NCI-H2081 (cell line): ENCODE results near the gene IER3.
A peak's percentile ranks its signal among the peaks of the same experiment; 100 is the strongest.
"Not testable (repeated sequence)": the region's sequence is repeated elsewhere in the genome, so short reads cannot be mapped to it uniquely, and the experiment has no call there.

Experiments used
- DNase-seq, 2 experiments: peaks; one replicate each; lab custom pipeline; 2025; lab: John Stamatoyannopoulos, UW

The IER3 gene

DNA sequence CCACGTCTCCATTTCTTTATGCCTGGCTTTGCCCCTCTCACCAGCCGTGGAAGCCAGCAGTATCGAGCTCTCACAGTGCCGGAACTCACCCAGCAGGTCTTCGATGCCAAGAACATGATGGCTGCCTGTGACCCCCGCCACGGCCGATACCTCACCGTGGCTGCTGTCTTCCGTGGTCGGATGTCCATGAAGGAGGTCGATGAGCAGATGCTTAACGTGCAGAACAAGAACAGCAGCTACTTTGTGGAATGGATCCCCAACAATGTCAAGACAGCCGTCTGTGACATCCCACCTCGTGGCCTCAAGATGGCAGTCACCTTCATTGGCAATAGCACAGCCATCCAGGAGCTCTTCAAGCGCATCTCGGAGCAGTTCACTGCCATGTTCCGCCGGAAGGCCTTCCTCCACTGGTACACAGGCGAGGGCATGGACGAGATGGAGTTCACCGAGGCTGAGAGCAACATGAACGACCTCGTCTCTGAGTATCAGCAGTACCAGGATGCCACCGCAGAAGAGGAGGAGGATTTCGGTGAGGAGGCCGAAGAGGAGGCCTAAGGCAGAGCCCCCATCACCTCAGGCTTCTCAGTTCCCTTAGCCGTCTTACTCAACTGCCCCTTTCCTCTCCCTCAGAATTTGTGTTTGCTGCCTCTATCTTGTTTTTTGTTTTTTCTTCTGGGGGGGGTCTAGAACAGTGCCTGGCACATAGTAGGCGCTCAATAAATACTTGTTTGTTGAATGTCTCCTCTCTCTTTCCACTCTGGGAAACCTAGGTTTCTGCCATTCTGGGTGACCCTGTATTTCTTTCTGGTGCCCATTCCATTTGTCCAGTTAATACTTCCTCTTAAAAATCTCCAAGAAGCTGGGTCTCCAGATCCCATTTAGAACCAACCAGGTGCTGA is 20.3 kb downstream of the IER3 start:
- peak in 1 of 2 experiments; percentile 41 for DNase-seq

DNA sequence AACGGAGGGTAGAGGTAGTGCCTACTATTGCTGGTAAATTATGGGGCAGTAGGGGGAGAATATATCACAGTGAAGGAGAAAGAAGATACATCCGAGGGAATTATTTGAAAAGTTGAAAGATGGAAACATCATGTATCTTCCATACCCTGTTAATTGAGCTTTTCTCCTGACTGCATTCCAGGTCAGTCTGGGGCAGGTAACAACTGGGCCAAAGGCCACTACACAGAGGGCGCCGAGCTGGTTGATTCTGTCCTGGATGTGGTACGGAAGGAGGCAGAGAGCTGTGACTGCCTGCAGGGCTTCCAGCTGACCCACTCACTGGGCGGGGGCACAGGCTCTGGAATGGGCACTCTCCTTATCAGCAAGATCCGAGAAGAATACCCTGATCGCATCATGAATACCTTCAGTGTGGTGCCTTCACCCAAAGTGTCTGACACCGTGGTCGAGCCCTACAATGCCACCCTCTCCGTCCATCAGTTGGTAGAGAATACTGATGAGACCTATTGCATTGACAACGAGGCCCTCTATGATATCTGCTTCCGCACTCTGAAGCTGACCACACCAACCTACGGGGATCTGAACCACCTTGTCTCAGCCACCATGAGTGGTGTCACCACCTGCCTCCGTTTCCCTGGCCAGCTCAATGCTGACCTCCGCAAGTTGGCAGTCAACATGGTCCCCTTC is 21.0 kb downstream of the IER3 start:
- DNase-seq = not testable (repeated sequence)

DNA sequence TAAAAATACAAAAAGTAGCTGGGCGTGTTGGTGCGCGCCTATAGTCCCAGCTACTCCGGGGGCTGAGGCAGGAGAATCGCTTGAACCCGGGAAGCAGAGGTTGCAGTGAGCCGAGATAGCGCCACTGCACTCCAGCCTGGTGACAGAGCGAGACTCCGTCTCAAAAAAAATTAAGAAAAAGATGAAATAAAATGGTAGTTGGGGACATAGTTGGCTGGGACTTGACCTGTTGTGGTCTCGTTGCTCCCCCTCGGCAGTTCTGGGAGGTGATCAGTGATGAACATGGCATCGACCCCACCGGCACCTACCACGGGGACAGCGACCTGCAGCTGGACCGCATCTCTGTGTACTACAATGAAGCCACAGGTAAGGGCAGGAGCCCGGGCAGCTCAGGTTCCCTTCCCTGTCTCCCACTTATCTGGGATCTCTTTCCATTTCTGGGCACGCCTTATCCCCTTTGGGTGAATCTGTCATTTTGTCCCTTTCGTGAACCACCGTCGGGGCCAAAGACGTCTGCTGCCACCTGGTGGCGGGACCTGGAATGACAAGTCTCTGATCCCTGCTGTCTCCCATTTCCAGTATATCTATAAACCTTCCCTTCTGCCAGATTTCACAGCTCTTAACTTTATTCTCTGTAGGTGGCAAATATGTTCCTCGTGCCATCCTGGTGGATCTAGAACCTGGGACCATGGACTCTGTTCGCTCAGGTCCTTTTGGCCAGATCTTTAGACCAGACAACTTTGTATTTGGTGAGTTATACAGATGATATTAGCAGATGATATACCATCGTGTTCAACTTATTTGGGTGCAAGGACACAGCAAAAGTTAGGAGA is 21.9 kb downstream of the IER3 start:
- DNase-seq = peak; percentile 73 to 78

DNA sequence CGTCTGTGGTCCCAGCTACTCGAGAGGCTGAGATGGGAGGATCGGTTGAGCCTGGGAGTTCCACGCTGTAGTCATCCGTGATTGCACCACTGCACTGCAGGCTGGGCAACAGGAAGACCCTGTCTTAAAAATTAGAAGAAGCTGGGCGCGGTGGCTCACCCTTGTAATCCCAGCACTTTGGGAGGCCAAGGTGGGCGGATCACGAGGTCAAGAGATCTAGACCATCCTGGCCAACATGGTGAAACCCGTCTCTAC is 22.4 kb downstream of the IER3 start:
- not testable (repeated sequence) for DNase-seq

DNA sequence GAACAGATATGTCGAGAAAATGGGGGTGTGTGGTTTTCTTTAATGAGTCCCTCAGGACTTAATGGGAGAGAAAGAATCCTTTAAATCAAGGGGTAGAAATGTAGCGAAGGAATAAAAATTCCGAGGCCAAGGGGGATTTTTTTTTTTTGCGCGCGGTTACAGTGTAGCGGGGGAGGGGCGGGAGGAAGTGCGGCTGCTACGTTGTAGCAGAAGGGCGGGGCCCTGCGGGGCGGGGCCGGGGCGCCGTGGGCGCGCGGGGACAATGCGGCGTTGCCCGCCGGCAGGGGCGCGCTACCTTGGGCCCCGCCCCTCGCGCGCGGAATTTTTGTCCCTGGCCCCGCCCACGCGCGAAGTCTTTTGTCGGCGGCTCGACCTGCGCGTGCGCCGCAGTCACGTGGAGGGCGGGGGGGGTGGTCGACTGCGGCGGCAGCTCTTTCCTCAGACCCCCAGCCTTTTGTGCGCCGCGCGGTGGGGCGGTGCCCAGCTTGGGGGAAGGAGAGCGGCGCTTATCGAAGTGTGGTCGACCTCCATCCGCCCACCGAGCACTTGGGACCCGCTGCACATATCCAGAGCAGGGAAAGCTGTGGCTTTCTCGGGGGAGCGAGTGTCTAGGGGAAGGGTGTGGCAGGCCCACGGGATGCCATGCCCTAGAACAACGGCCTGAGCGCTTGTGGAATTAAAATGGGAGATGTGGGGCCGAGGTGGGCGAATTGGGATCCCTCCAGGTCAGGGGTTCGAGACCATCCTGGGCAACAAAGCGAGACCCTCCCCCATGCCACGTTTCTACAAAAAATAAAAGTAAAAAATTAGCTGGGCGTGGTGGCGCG is 22.9 kb downstream of the IER3 start:
- DNase-seq = peak; percentile 85 to 92

DNA sequence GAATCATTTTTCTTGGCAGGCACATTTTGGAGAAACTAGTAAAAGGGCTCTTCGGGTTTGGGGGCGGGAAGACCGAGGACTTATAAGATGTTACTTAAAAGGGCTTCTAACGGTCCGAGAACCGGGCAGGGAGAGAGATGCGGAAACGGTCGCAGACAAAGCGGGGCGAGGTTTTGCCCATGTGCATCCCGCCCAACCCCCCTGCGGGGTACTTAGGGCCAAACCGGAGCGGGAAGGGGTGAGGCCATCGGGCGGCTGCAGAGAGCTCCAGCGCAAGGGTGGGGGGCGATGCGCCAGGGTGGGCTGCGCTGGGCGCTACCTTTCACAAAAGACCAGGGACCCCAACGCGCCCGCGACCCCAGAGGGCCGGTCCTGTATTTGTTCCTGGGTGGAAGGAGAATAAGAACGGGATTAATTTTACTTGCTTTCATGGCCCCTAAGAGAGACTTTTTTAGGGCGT is 23.6 kb downstream of the IER3 start:
- peak; percentile 78 to 79 for DNase-seq

DNA sequence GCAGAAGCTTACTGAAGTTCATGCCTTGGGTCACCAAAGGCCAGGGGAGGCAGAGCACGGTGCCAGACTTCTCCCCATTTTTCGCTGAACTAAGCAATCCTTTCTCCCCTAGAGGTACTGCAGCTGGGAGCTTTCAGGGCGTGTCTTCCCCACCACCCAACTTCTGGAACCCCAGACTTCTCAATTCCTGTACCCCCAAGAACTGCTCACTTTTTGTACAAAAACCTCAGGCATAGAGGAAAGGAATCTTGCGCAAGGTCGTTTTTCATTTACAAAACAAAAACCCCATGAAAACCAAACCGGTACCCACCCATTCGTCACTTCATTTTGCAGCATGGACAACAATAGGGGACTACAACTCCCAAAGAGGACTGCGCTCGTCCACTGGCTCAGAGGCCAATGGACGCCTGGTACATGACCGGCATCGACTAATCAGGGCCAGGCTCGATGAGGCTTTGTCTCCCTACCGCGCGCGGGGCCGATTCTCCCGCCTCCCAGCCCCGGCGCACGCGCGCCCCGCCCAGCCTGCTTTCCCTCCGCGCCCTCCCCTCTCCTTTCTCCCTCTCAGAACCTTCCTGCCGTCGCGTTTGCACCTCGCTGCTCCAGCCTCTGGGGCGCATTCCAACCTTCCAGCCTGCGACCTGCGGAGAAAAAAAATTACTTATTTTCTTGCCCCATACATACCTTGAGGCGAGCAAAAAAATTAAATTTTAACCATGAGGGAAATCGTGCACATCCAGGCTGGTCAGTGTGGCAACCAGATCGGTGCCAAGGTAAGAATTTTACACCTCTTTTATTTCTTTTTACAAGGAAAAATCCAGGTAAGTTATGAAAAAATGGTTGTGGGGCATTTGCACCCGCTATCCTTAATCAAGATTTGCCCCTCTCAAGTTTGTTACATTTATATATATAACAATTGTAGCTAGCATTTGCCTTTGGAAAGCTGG is 24.3 kb downstream of the IER3 start, which contains the start of gene TUBB:
Gene TUBB, plus strand, starts transcription at position 562 of the 947 bp plus-strand sequence. Its CDS starts 155 bp downstream, at position 717.
- peak; percentile 98 to 99 for DNase-seq

DNA sequence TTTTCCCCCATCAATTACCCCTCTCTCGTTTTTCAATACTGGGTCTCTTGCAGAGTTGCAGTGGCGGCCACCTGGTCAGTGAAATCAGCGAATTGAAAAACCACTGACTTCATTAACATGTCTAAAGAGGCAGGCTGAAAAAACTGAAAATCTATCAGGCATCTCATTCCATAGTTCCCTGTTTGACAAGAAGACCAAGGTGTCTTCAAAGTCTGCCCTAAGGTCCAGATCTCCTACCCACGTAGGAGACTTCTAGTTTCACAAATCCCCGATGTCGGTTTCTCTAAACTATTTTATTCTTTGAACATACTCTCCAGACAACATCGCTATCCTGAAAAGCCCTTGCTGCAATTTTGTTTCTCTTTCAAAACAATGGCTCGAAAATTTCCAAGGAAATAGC is 25.0 kb downstream of the IER3 start:
- DNase-seq = peak in 1 of 2 experiments; percentile 34

DNA sequence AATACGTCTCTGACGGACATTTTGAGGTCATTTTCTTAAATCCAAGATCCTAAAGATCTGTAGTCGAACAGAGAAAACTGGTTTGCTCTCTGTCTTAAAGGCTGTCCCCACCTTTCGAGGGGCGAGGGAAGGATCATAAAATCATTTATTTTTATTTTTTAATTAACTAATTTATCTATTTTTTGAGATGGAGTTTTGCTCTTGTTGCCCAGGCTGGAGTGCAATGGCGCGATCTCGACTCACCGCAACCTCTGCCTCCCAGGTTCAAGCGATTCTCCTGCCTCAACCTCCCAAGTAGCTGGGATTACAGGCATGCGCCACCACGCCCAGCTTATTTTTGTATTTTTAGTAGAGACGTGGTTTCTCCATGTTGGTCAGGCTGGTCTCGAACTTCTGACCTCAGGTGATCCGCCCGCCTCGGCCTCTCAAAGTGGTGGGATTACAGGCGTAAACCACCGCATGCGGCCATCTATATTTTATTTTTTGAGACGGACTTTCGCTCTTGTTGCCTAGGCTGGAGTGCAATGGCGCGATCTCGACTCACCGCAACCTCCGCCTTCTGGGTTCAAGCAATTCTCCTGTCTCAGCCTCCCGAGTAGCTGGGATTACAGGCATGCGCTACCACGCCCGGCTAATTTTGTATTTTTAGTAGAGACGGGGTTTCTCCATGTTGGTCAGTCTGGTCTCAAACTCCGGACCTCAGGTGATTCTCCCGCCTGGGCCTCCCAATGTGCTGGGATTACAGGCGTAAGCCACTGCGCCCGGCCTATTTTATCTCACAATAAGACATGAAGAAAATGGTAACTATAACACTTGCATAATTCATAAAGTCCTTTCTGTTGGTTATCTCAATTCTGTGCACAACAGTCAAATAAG is 26.3 kb downstream of the IER3 start:
- not testable (repeated sequence) for DNase-seq

DNA sequence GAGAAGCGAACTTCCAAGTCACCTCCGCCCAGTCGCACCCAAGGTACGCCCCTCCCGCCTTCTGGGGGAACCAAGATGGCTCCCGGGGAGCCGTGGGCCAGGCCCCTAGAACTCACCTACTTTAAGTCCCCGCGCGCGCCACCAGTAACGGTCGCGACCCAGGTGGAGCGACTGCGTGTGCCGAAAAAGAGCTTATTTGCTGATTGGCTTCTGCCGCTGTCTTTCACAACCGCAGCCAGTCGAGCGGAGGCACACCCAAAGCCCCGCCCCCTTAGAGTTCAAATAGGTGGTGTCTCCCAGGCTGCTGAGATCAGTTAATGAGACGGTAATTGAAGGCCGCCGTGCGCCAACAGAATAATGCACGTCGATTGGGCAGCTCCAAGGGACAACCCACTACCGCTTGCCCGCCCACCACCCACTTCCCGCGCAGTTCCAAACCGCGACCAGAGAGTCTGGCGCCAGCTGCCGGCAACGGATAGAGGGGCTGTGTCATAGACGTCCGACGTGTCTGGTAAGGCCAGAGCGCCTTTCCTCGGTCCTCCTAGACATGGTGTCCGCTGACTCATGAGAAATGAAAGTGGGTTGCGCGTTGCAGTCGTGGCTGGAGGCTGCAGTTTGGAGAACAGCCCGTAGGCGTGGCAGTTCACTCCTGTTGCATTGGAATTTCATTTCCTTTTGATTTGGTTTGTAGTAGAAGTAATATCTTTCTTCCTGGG is 27.1 kb downstream of the IER3 start, which contains the start of gene MDC1:
Gene MDC1, minus strand, starts transcription at position 153 of the 716 bp plus-strand sequence. CDS start 2,106 bp downstream, outside the sequence.
- peak; percentile 100 for DNase-seq

DNA sequence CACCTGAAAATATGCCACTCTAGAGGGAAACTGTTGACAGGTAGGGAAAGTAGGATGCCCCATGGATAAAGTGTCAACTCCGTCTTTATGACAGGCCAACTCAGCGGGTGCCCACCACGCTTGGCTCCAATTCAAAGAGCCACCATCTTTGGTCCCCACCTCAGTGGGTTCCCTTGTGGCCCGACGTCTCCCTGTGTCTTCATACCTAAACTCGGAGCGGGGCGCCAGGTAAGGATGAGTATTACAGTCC is 27.5 kb downstream of the IER3 start:
- no peak for DNase-seq

DNA sequence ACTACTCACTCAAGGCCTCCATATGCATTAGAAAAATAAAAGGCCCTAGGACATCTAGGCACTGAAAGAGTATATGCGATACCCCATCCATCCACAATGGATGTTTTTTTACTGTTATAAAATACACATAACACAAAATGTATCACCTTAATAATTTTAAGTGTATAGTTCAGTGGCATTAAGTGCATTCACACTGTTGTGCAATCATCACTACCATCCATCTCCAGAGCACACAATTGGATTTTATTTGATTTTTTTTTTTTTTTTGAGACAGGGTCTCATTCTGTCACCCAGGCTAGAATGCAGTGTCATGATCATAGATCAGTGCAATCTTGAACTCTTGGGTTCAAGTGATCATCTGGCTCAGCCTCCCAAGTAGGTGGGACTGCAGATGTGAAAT is 30.1 kb downstream of the IER3 start:
- no peak for DNase-seq

DNA sequence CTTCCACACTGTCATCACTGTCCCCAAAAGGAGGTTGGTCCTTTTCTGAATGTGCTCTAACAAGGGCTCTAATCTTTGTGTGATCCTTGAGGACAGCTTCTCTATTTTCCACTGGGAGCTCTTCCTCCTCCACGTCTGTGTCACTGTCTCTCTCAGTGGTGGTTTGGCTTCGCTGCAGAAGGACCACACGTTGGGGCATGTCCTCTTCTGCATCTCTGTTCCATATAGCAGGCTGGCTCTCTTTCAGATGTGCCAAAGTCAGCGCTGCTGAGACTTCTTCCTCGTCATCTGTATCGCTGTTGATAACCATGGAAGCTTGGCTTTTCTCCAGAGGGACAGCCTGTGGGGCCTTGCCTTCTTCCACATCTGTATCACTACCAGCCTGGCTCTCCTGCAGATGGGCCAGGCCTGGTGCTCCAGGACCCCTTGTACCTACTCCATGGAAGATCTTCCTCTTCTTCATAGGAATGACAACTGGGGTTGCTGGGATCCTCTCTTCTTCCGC is 31.9 kb downstream of the IER3 start:
- DNase-seq = no peak

DNA sequence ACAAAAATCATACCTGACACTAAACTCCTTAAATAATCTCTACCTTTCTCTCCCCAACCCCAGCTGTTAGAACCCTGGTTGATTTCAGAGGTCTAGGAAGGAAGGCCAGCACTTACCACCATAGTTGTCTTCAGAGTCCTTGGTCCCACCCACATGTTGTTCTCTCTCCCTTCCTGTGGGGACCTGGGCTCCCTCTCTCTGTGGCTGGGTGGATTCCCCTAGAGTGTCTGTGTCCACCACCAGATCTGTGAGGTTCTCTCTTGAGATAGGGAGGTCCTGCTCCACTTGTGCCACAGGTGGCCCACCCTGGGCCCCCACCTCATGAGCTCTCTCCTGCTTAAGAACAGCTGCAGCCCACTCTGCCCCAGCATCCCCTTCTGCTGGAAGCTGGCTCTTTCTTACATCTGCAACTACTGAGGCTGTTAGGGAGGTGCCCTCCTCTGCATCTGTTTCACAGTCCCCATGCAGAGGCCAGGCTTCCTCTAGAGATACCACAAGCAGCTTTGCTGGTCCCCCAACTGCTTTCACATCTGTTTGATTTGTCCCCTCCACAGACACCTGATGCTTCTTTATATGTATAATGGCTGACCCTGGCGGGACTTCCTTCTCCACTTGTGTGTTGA is 32.5 kb downstream of the IER3 start:
- no peak for DNase-seq

DNA sequence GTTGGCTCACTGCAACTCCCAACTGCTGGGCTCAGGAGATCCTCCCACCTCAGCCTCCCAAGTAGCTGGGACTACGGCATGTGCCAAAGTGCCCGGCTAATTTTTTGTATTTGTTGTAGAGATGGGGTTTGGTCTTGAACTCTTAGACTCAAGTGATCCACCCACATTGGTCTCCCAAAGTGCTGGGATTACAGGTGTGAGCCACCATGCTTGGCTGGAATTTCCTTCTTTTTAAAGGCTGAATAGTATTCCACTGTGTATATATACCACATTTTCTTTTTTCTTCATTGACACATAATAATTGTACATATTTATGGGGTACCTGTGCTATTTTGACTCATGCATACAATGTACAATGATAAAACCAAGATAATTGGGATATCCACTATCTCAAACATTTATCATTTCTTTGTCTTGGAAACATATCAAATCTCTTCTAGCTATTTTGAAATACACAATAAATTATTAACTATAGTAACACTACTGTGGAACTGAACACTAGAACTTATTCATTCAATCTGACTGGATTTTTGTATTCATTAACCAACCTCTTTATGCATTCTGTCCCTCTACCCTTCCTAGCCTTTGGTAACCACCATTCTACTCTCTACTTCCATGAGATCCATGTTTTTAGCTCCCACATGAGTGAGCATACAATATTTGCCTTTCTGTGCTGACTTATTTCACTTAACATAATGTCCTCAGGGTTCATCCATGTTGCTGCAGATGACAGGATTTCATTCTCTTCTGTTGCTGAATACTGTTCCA is 35.1 kb downstream of the IER3 start:
- no peak for DNase-seq

DNA sequence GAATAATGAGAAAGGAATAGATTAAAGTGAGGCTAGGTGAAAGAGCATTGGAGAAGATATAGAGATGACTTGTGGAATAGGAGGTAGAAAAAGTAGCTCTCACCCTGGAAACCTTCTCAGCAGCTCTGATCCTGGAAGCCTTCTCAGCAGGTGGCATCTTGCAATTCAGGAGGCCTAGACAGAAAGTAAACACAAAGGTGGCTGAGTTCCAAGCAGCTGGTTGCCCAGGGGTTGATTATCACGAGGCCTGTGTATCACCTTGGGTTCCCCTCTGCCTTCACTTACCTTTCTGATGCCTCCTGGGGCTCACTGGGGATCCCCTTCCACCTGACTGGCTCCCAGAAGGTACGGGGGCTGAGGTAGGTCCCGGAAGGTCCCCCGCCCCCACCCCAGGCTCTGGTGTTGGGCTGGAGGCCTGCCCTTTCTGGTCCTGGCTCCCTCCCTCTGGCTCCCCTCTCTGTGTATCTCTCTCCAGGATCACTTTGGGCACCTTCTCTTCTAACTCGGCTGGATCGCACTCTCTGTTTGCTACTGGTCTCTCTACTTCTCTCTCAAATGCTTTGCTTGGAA is 37.0 kb downstream of the IER3 start:
- DNase-seq = peak; percentile 52 to 82

DNA sequence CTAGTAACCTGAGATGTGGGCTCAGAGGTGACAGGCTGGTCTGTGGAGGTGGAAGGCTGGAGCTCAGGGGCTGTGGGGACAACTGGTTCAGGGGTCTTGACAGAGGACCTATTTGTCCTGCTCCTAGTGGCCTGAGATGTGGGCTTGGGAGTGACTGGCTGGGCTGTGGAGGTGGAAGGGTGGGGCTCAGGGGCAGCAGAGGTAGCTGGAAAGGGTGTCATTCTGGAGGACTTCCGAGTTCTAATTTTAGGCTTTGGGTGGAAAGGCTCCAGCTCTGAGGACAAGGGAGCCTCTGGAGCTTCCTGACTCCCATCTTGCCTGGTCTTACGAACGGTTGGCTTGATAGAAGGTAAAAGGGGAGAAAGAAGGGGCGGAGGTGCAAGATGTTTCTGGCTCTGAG is 38.7 kb downstream of the IER3 start:
- no peak for DNase-seq
